ENCODE data around the gene CFAP46.
"Not testable (repeated sequence)": the region's sequence is repeated elsewhere in the genome, so short reads cannot be mapped to it uniquely, and the experiment has no call there.

Gene CFAP46

GRCh38 chr10:132785723-132786475 lies 156.5 kb downstream of the CFAP46 start, which contains the start of gene NKX6-2:
Gene NKX6-2, minus strand, starts transcription at chr10:132786147. Its CDS starts 199 bp downstream, at chr10:132785948.
- no peak for DNase-seq

- DNase-seq = no peak
Measured at GRCh38 chr10:132784866-132785722, 157.3 kb downstream of the CFAP46 start.

DNA sequence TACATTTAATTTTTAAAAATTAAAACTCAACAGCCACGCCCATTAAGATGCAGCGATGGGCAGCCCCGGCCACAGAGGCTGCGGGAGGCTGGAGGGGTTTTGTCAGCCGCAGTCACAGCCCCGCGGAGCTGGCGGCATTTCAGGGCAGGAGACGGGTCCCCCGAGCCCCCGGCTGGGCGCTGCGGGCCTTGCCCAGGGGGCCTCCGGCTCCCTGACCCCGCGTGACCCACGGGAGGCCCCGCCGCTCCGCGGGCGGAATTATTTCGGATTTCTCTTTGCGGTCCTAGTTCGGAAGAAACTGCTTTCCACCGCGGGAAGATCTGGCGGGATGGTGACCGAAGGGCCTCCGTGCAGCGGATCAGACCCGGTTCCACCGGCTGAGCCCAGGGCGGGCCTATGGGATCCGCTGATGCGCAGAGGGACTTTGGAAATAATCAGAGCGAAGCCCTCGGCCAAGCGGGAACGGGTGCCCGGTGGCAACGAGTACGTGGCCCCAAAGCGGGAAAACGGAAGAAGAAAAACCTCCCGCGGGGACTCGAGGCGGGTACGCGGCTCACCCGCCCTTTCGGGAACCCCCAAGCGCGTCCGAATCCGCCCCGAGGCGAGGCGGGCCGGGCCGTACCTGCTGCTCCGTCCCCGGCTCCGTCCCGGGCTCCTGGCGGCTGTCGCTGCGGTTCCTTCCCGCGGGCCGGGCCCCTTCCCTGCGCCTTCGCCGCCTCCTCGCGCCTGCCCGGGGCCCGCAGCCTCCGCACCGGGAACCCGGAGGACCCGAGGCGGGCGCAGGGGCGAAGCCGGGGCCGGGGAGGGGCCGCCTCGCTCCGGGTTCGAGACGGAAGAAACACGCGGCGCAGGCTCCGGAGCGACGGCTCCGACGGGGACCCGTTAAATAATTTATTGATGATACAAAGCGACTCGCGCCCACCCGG lies 158.2 kb downstream of the CFAP46 start:
- DNase-seq = no peak

DNA sequence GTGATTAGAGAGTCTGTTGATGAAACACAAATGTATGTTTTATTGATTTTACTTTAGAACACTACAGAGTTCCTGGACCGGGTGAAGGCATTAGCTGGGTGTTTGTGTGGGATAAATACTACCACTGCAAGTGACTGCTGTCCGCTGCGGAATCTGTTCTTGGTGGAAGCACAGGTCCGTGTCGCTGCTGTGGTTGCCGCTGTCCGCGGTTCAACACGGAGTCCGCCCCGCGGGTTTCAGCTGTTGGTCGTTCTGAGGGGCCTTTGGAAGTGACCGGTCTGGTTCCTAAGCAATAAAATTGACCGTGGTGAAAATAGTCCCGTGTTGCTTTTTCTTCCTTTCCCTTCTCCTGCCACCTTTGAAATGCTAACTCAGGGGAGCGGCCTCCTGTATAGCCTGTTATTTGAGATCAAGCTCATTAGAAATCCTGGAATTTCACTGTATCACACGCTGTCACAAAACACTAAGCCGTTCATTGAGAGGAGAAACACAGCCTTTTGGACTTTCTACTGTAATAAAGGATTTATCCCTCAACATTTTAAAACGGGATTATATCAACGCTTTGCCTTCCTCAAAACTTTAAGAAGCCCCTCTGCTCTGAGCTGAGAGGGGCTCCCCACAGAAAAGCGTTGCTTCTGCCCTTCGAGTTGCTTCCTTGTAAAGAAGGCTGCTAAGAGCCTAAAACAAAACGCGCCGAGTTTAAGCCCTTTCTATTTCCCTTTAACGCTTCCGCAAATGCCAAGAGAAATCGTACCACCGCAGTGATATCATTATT lies 159.0 kb downstream of the CFAP46 start:
- no peak for DNase-seq

- DNase-seq = no peak
Measured at GRCh38 chr10:132781556-132781955, 160.8 kb downstream of the CFAP46 start.

DNA sequence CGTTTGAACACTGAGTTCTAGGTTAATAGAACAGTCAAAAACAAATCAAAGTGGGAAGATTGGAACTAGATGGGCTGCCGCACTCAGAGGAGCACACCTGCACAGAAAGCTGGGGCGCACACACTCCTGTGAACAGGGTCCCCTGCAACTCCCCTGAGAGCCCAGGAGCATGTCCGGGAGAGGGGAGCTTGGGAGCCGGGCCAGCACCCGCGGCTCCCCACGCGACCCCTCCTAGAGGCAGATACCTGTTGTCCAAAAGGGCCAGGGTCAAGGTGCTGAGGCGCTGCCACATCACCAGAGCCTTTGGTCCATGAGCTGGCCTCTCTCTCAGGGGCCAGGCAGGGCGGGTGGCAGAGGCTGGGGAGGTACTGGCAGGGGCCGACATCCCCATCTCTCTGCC lies 162.0 kb downstream of the CFAP46 start:
- no peak for DNase-seq

DNA sequence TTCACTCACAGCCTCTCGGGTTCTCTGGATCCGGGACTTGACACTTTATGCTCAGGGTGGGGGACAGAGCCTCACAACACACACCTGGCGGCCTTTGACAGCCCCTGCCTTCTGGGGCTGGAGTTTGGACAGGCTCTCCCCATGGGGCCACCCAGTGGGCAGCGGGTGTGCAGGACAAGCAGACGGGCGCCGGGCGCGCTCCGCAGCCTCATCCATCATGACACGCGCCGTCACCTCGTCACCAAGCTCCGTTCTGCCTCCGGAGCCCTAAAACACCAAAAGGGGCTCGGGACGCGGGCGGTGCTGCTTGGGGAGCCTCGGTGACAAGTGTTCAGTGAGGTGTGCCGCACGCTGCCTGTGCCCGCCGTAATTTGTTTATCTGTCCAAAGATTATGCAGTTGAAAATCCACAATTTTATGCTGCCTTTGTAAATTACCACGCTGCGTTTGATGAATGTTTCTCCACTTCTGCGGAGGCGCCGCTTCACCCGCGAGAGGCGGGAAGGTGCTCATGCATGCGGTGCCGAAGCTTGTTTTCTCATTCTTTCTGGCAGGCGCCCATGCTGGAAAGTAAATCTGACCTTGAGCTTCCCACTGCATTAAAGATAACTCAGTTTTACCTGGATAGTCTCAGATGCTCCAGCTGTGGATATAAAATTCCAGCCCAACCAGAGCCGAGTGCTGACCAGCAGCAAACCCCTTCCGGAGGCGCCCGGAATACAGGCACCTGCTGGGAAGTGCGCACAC lies 162.6 kb downstream of the CFAP46 start:
- no peak for DNase-seq

DNA sequence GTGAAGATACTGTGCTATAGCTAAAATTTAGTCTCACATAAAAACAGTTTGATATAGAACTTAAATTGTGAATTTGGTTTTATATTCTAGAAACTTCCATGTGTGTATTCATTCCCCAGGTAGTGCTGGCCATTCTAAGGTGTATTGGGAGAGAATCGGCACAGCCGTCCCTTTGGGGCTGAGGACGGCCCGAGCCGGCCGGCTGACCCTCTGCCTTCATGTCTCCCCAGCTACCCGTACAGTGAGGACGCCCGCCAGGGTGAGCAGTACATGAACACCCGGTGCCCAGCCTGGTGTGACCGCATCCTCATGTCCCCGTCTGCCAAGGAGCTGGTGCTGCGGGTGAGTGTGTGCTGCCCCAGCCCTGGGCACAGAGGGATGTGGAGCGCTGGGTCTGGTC lies 164.9 kb downstream of the CFAP46 start:
- DNase-seq = no peak

DNA sequence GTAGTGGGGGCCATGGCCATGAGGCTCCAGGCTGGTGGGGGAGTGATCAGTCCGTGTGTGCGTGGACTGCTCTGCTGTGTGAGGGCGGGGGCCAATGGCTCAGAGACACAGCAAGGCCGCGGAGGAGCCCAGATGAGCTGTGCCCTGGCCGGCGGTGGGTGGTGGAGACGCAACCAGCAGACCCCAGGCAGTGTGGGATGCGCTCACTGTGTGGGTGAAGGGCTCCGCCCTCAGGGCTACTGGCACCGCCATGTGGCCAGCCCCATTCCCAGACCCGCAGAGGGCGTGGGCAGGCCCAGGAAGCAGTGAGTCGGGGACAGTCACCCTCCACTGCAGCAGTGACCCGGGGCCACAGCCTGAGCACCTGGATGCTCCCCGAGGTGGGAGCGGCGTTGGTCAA lies 165.5 kb downstream of the CFAP46 start:
- no peak for DNase-seq

- DNase-seq = no peak
Measured at GRCh38 chr10:132776186-132776585, 166.2 kb downstream of the CFAP46 start.

GRCh38 chr10:132774902-132775863 lies 167.2 kb downstream of the CFAP46 start:
- DNase-seq = no peak

GRCh38 chr10:132774181-132774901 lies 168.0 kb downstream of the CFAP46 start:
- DNase-seq = no peak

GRCh38 chr10:132772816-132773215 lies 169.6 kb downstream of the CFAP46 start:
- DNase-seq = not testable (repeated sequence)

GRCh38 chr10:132770061-132771021 lies 172.0 kb downstream of the CFAP46 start:
- DNase-seq = no peak

DNA sequence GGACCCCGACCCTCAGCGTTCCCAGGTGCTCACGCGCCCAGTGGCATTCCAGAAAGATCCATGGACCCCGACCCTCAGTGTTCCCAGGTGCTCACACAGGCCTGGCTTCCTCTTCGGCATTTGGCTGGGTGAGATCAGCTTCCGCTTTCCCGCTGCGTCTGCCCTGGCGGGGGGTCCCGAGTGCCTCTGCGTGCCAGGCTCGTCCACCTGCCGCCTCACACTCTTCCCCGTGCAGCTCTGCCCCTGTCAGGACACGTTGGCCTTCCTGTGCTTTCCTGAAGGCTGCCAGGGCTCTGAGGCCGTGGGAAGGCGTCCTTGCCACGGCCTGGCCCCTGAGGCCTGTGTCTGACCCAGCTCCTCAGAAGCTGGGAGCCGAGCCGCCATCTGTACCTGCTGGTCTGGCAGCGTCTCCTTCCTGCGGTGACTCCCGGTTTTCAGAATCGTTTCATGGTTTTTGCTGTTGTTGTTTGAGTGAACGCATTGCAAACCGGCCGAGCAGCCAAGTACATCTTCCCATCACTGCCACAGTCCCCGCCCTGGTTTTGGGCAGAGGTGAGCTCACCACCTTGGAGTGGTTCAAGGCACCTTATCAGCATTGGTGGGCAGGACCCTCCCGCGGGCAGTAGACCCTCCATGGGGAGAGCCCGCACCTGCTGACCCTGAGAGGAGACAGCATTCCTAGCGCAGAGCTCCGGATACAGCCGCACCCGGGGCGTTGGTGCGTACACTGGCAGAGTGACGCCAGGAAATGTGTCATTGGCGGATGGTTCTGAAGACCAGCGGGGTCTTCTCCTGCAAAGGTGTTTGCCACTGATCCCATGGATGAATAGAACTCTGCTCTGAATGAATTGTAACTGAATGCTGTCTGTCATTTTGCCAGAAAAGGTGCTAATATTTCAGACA lies 173.8 kb downstream of the CFAP46 start:
- DNase-seq = no peak

DNA sequence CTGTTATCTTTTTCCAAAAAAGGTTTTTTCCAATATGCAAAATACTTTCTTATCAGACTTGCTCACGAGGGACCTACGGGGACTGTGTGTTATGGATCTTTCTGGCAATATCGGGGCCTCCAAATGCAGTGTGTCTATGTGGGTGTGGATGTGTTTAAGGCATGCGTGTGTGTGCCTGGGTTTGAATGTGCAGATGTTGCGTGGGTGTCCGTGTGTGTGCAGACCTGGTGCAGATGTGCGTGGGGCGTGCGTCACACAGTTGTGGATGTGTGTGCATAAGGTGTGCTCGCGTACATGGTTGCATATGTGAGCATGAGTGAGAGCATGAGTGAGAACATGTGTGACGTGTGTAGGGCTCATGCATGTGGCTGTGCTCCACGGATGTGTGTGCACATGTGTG lies 176.1 kb downstream of the CFAP46 start:
- no peak for DNase-seq

GRCh38 chr10:132765435-132765834 lies 176.9 kb downstream of the CFAP46 start:
- DNase-seq = no peak
